ENCODE measurements around the gene DCLK1. TPM values are rescaled to one million over a fixed set of nuclear protein-coding genes. Genes with fewer than 3 reads are reported as not detected.

The DCLK1 gene
- total and polyA plus RNA-seq, 10 of the 15 experiments (the other 5 are each of a cell fraction or from before 2014, with no cell fraction given): not detected

- TF ChIP-seq, protein P1, sequence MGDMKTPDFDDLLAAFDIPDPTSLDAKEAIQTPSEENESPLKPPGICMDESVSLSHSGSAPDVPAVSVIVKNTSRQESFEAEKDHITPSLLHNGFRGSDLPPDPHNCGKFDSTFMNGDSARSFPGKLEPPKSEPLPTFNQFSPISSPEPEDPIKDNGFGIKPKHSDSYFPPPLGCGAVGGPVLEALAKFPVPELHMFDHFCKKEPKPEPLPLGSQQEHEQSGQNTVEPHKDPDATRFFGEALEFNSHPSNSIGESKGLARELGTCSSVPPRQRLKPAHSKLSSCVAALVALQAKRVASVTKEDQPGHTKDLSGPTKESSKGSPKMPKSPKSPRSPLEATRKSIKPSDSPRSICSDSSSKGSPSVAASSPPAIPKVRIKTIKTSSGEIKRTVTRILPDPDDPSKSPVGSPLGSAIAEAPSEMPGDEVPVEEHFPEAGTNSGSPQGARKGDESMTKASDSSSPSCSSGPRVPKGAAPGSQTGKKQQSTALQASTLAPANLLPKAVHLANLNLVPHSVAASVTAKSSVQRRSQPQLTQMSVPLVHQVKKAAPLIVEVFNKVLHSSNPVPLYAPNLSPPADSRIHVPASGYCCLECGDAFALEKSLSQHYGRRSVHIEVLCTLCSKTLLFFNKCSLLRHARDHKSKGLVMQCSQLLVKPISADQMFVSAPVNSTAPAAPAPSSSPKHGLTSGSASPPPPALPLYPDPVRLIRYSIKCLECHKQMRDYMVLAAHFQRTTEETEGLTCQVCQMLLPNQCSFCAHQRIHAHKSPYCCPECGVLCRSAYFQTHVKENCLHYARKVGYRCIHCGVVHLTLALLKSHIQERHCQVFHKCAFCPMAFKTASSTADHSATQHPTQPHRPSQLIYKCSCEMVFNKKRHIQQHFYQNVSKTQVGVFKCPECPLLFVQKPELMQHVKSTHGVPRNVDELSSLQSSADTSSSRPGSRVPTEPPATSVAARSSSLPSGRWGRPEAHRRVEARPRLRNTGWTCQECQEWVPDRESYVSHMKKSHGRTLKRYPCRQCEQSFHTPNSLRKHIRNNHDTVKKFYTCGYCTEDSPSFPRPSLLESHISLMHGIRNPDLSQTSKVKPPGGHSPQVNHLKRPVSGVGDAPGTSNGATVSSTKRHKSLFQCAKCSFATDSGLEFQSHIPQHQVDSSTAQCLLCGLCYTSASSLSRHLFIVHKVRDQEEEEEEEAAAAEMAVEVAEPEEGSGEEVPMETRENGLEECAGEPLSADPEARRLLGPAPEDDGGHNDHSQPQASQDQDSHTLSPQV (IDR thresholded peaks at IDR 0.05): no peak
- no peak for TF ChIP-seq MEF2B (IDR thresholded peaks at IDR 0.05; ENCODE audit: partially characterized antibody, poor library complexity, severe bottlenecking)
- no peak for TF ChIP-seq FOS (IDR thresholded peaks at IDR 0.05; ENCODE audit: borderline replicate concordance, extremely low read depth, insufficient read length)
- TF ChIP-seq NR2C1 (IDR thresholded peaks at IDR 0.05): no peak
- no peak for TF ChIP-seq USF2 (IDR thresholded peaks at IDR 0.05; ENCODE audit: borderline replicate concordance, low read depth, low read length)
- TF ChIP-seq NR2F1 (conservative IDR thresholded peaks at IDR 0.05): no peak
Measured at GRCh38 chr13:36101157-36101556, 30.0 kb downstream of the DCLK1 start (continued).

DNA sequence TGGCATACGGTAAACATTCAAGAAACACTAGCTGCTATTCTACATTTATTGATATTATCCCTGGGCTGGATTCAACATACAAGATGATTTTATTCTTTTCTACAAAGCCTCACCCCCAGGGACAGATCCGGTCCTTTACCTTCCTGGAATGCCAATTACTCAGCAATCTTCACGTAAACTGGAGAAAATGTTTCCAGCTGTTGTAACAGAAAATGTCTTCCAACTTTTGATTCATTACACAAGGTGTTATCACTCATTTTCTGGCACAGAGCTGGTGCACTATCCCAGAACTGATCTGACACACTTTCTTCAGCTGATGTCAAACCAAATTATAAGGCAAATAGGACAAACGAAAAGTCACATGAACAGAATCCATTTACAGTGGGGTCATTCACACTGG lies 33.1 kb downstream of the DCLK1 start:
- in situ Hi-C loops (cut with MboI): no loop called here
- TF ChIP-seq RAD51 (IDR thresholded peaks at IDR 0.05) (no peak), HDAC6 (IDR thresholded peaks at IDR 0.05; ENCODE audit: unreplicated experiment) (no peak), SREBF1 (IDR thresholded peaks at IDR 0.05; ENCODE audit: low read length) (no peak), SREBF2 (IDR thresholded peaks at IDR 0.05; ENCODE audit: low read length) (no peak), NFYB (IDR thresholded peaks at IDR 0.05; ENCODE audit: insufficient read depth, low read depth, low read length) (no peak), SMAD5 (IDR thresholded peaks at IDR 0.05; ENCODE audit: low read depth) (no peak), MXI1 (IDR thresholded peaks at IDR 0.05; ENCODE audit: low read depth, low read length) (no peak), CREB1 (IDR thresholded peaks at IDR 0.05; ENCODE audit: low read depth) (no peak), TCF12 (IDR thresholded peaks at IDR 0.05; ENCODE audit: low read depth, low read length) (no peak), NFYA (IDR thresholded peaks at IDR 0.05; ENCODE audit: borderline replicate concordance, low read depth, low read length) (no peak), ZSCAN29 (IDR thresholded peaks at IDR 0.05) (no peak), TARDBP (IDR thresholded peaks at IDR 0.05; ENCODE audit: borderline replicate concordance) (no peak), CTCF (IDR thresholded peaks at IDR 0.05 in 2 of 3, conservative IDR thresholded peaks at IDR 0.05 in 1 of 3; ENCODE audit: control insufficient read depth in 2 of 3, extremely low read depth in 1 of 3, insufficient read depth in 1 of 3, low read depth in 3 of 3, low read length in 3 of 3) (no peak)

More for the DNA sequence above, 33.1 kb downstream of the DCLK1 start:
- CTCF ChIA-PET: no interaction called here
- intact Hi-C loops (cut with micrococcal nuclease; ENCODE audit: unreplicated experiment): no loop called here
- no peaks in the 10 kb centered on the region for H3K9me3 ChIP-seq (replicated peaks; ENCODE audit: control insufficient read depth, insufficient read depth, low read length)
- H3K36me3 ChIP-seq (ENCODE audit: control insufficient read depth in 2 of 2, insufficient read depth in 2 of 2, low read length in 1 of 2): no peaks in the 10 kb centered on the region
- H2AFZ ChIP-seq (ENCODE audit: control insufficient read depth, low read depth, low read length): no peak overlapping the region
- ATAC-seq (no peak), DNase-seq (ENCODE audit: low read depth, low spot score) (no peak), FAIRE-seq (no peak)
- POLR2A ChIA-PET: no interaction called here
- SMC1A ChIA-PET (ENCODE audit: uncharacterized antibody, unreplicated experiment): interaction anchor here (0.7 kb wide), 1 partner anchor 605 kb away, joined by 3 read pairs; no protein-coding TSS in a partner anchor
- H3K79me2 ChIP-seq (ENCODE audit: control insufficient read depth, insufficient read depth, low read length): no peaks in the 10 kb centered on the region
- RAD21 ChIA-PET (ENCODE audit: unreplicated experiment): interaction anchor here (1.2 kb wide), 1 partner anchor 8 kb away, joined by 3 read pairs; no protein-coding TSS in a partner anchor
- no peaks in the 10 kb centered on the region for H3K27me3 ChIP-seq (replicated peaks in 1 of 2; ENCODE audit: control insufficient read depth in 2 of 2, insufficient read depth in 2 of 2, low read length in 1 of 2)
- WGBS (ENCODE audit: insufficient coverage, insufficient replicate concordance, low lambda C conversion rate, missing lambda C conversion rate): 35% methylated on average over 4 of the region's 4 CpGs
- BruUV-seq (replicated peaks): no TSS peak
- no peak overlapping the region for H3K4me3 ChIP-seq
- H3K9ac ChIP-seq (ENCODE audit: control insufficient read depth, insufficient read depth, low read length): no peak overlapping the region
- no peak overlapping the region for H3K27ac ChIP-seq (ENCODE audit: control insufficient read depth, insufficient read depth)
- H3K4me1 ChIP-seq (ENCODE audit: control insufficient read depth, insufficient read depth, low read length): no peaks in the 10 kb centered on the region
- no peak overlapping the region for H3K4me2 ChIP-seq (ENCODE audit: control insufficient read depth, insufficient read depth)
- H4K20me1 ChIP-seq (ENCODE audit: control insufficient read depth, insufficient read depth): no peaks in the 10 kb centered on the region
